K562 (cell line): ENCODE data around the gene GRPR. TPM values are rescaled to one million over a fixed set of nuclear protein-coding genes. Genes with fewer than 3 reads are reported as not detected.

Experiments used
- ATAC-seq: fragments of 200-7000 bp; cut with Tn5 transposase; 3 replicates; pipeline ENCODE4 v1.9.1; 2020; ENCODE audit warnings: moderate library complexity
- BruUV-seq: library from RNA; stranded (reverse); fragments of 400-500 nt; replicated peaks from 2 replicates; lab custom pipeline; 2021; lab: Mats Ljungman, UMichigan
- CTCF ChIA-PET: fragments of 300-600 bp; formaldehyde crosslinking; extraction: SDS; loops from one replicate; lab custom pipeline; 2021; ENCODE audit warnings: low intra/inter-chr PET ratio; lab: Yijun Ruan, JAX
- POLR2A ChIA-PET: fragments of 300-600, 350-650 bp; sonication (Branson Sonifier 250); formaldehyde crosslinking; extraction: SDS; loops from one replicate; lab custom pipeline; 2021; ENCODE audit warnings: antibody characterized with exemption, inconsistent platforms; lab: Yijun Ruan, JAX
- DNase-seq, 4 experiments: peaks; one replicate each; pipeline versions ENCODE4 v3.0.0 to v3.0.0-alpha.2; 2011 to 2018; ENCODE audit warnings: low spot score in 3 of 4, mixed read lengths in 3 of 4; ENCODE audit errors: extremely low read depth in 1 of 4
- FAIRE-seq: peaks from 2 replicates; lab custom pipeline; 2011; peaks lifted over from hg19 to GRCh38; lab: Jason Lieb, UNC
- H2AFZ ChIP-seq: 2 replicates; pipeline ENCODE4 v1.6.0; 2011; ENCODE audit warnings: low read depth, low read length, control low read depth, inconsistent platforms
- H3K27ac ChIP-seq: fragments of 200-600 bp; 3 replicates; pipeline ENCODE4 v1.8.0; 2011; ENCODE audit warnings: low read depth, mild to moderate bottlenecking, control low read depth, inconsistent platforms, low read length, moderate library complexity, mixed read lengths; ENCODE audit errors: extremely low read depth
- H3K27me3 ChIP-seq, 2 experiments: fragments of 300-600 bp in 1 of 2; 2 replicates in 1 of 2; 3 replicates in 1 of 2; pipeline versions ENCODE4 v1.6.0 to v1.8.0; 2011; ENCODE audit warnings: inconsistent platforms in 2 of 2, low read length in 2 of 2, mild to moderate bottlenecking in 1 of 2, mixed read lengths in 1 of 2, moderate library complexity in 1 of 2; ENCODE audit not compliant: control insufficient read depth in 2 of 2, insufficient read depth in 2 of 2
- H3K36me3 ChIP-seq: fragments of 300-600 bp; 3 replicates; pipeline ENCODE4 v1.8.0; 2011; ENCODE audit warnings: mild to moderate bottlenecking, low read length, inconsistent platforms; ENCODE audit not compliant: control insufficient read depth, insufficient read depth
- H3K4me1 ChIP-seq, 2 experiments: fragments of 200-600 bp in 1 of 2; replicated peaks in 1 of 2; 2 replicates in 1 of 2; 3 replicates in 1 of 2; pipeline versions ENCODE4 v1.5.1 to v1.8.0; 2011; ENCODE audit warnings: inconsistent platforms in 2 of 2, low read length in 2 of 2, mild to moderate bottlenecking in 1 of 2, mixed read lengths in 1 of 2, moderate library complexity in 1 of 2; ENCODE audit not compliant: control insufficient read depth in 2 of 2, insufficient read depth in 2 of 2
- H3K4me2 ChIP-seq: 2 replicates; pipeline ENCODE4 v1.6.1; 2011; ENCODE audit warnings: low read length, control low read depth, inconsistent platforms, mixed read lengths; ENCODE audit not compliant: insufficient read depth
- H3K4me3 ChIP-seq: fragments of 200-600 bp; sonication (generic), shearing (Covaris generic); 2 replicates; pipeline ENCODE4 v1.5.1; 2016; ENCODE audit warnings: control low read depth, inconsistent platforms
- H3K79me2 ChIP-seq: fragments of 200-600 bp; 3 replicates; pipeline ENCODE4 v1.8.0; 2011; ENCODE audit warnings: low read length, inconsistent platforms; ENCODE audit not compliant: control insufficient read depth, insufficient read depth
- H3K9ac ChIP-seq, 2 experiments: 2 replicates each; pipeline versions ENCODE4 v1.6.0 to v1.6.1; 2011; ENCODE audit warnings: low read depth in 2 of 2, low read length in 2 of 2, control low read depth in 1 of 2, inconsistent platforms in 1 of 2, mild to moderate bottlenecking in 1 of 2, mixed read lengths in 1 of 2; ENCODE audit not compliant: insufficient read depth in 1 of 2
- H3K9me1 ChIP-seq: one replicate; pipeline ENCODE4 v1.6.0; 2011; ENCODE audit warnings: inconsistent platforms, mild to moderate bottlenecking, low read length, moderate library complexity; ENCODE audit not compliant: control insufficient read depth, insufficient read depth
- H3K9me3 ChIP-seq: replicated peaks from 2 replicates; pipeline ENCODE4 v1.5.1; 2011; ENCODE audit warnings: low read depth, low read length, inconsistent platforms; ENCODE audit not compliant: control insufficient read depth, insufficient read depth
- H4K20me1 ChIP-seq: replicated peaks from 2 replicates; pipeline ENCODE4 v1.6.1; 2011; ENCODE audit warnings: low read length, inconsistent platforms, mixed read lengths; ENCODE audit not compliant: control insufficient read depth, insufficient read depth
- BDP1 ChIP-seq: IDR thresholded peaks from 3 replicates; pipeline ENCODE4 v1.6.1; 2011; ENCODE audit not compliant: insufficient read length, insufficient read depth
- GTF2B ChIP-seq: IDR thresholded peaks from 2 replicates; pipeline ENCODE4 v1.6.1; 2011; ENCODE audit not compliant: insufficient read length; ENCODE audit errors: extremely low read depth
- HNRNPH1 ChIP-seq: fragments of 200-400 bp; formaldehyde crosslinking; optimal IDR thresholded peaks from 2 replicates; pipeline ENCODE3; 2017; ENCODE audit warnings: low read depth, mild to moderate bottlenecking, low read length, moderate library complexity
- KAT7 ChIP-seq: sonication (generic); formaldehyde crosslinking; IDR thresholded peaks from 2 replicates; pipeline ENCODE4 v1.8.0; 2022; ENCODE audit warnings: missing genetic modification reagents, mild to moderate bottlenecking, borderline replicate concordance
- PRPF4 ChIP-seq: fragments of 200-400 bp; formaldehyde crosslinking; IDR thresholded peaks from one replicate; pipeline ENCODE4 v1.6.1; 2017; ENCODE audit warnings: low read length, low read depth, mild to moderate bottlenecking; ENCODE audit not compliant: insufficient read depth, poor library complexity, severe bottlenecking
- STAT5B ChIP-seq: fragments of 250-450 bp; sonication (Bioruptor Pico); IDR thresholded peaks from 2 replicates; pipeline ENCODE4 v1.8.0; 2021; ENCODE audit warnings: mild to moderate bottlenecking, inconsistent platforms
- TCFL5 ChIP-seq: fragments of 250-450 bp; sonication (Bioruptor Pico); conservative IDR thresholded peaks from 2 replicates; pipeline ENCODE4 v1.6.1; 2021; ENCODE audit warnings: mild to moderate bottlenecking, moderate library complexity, matching md5 sums
- WGBS: fragments of 100-300 bp; shearing (Covaris generic); methylation state at CpG from one replicate; pipeline ENCODE4 v1.1.6; 2016; ENCODE audit warnings: low coverage, mixed read lengths; ENCODE audit not compliant: insufficient coverage; ENCODE audit errors: missing lambda C conversion rate; 5-methylcytosine and 5-hydroxymethylcytosine counted together
- in situ Hi-C: fragments of 300-500 bp; cut with MboI; formaldehyde crosslinking; loops from 4 replicates; pipeline ENCODE4 v1.15.0; 2018; ENCODE audit warnings: inconsistent platforms, mixed read lengths
- intact Hi-C: fragments of 100-400 bp; cut with micrococcal nuclease; formaldehyde crosslinking; loops from 2 replicates; pipeline ENCODE4 v1.14.2; 2022
- polyA plus RNA-seq, 8 experiments: library from polyadenylated mRNA; depleted of rRNA in 4 of 8; stranded (reverse) in 5 of 8; unstranded in 3 of 8; fragments of >200 nt; fragmentation: Nextera tagmentation in 2 of 8; fragmentation: Illumina TruSeq in 1 of 8; extraction: Ambion mirVana in 2 of 8; extraction: Trizol in 1 of 8; gene quantifications; 2 replicates each; pipeline versions ENCODE4 v1.2.1 to v1.2.3, GENCODE V29; 2011 to 2014; ENCODE audit warnings: inconsistent platforms in 1 of 8, missing spikeins in 1 of 8
- total RNA-seq, 7 experiments: library from RNA; depleted of rRNA in 6 of 7; stranded (reverse); fragments of >200 nt in 6 of 7; fragmentation: Illumina TruSeq in 2 of 7; extraction: Trizol in 2 of 7; gene quantifications; 2 replicates each; pipeline versions ENCODE4 v1.2.1 to v1.2.3, GENCODE V29; 2011 to 2021; ENCODE audit warnings: low replicate concordance in 1 of 7

GRPR gene
- total and polyA plus RNA-seq, 9 of the 15 experiments (the other 6 are each of a cell fraction or from before 2014, with no cell fraction given) = 0.06 to 0.11 TPM; not detected in 7

GRCh38 chrX:16172391-16172790 lies 49.0 kb downstream of the GRPR start:
- no peaks in the 10 kb centered on the region for H3K9me1 ChIP-seq
- no peak overlapping the region for H3K4me3 ChIP-seq
- intact Hi-C loops = no loop called here
- no peak overlapping the region for H2AFZ ChIP-seq
- TF ChIP-seq BDP1 (no peak), KAT7 (CRISPR knock-in tag) (no peak), GTF2B (no peak), TCFL5 (CRISPR knock-in tag) (no peak)
- no peak overlapping the region for H3K4me2 ChIP-seq
- no peaks in the 10 kb centered on the region for H3K79me2 ChIP-seq
- no peak overlapping the region for H3K9ac ChIP-seq
- 81% methylated on average over 3 of the region's 3 CpGs for WGBS
- in situ Hi-C loops = no loop called here
- ChIA-PET CTCF (no interaction called here), POLR2A (no interaction called here)
- no peaks in the 10 kb centered on the region for H3K27me3 ChIP-seq
- FAIRE-seq (no peak), DNase-seq (no peak), ATAC-seq (no peak)
- no peaks in the 10 kb centered on the region for H3K36me3 ChIP-seq
- H3K4me1 ChIP-seq = no peaks in the 10 kb centered on the region
- BruUV-seq = no TSS peak
- no peak overlapping the region for H3K27ac ChIP-seq
- no peaks in the 10 kb centered on the region for H3K9me3 ChIP-seq
- H4K20me1 ChIP-seq = no peaks in the 10 kb centered on the region

GRCh38 chrX:16175329-16176061 lies 52.1 kb downstream of the GRPR start:
- H2AFZ ChIP-seq = no peak overlapping the region
- no peaks in the 10 kb centered on the region for H3K27me3 ChIP-seq
- H3K36me3 ChIP-seq = no peaks in the 10 kb centered on the region
- H3K4me2 ChIP-seq = no peak overlapping the region
- H3K79me2 ChIP-seq = no peaks in the 10 kb centered on the region
- H3K9me3 ChIP-seq = no peaks in the 10 kb centered on the region
- H4K20me1 ChIP-seq = no peaks in the 10 kb centered on the region
- TF ChIP-seq STAT5B (CRISPR knock-in tag) (no peak), PRPF4 (no peak), HNRNPH1 (no peak)
- WGBS = 3% methylated on average over 3 of the region's 3 CpGs
- H3K4me1 ChIP-seq = no peaks in the 10 kb centered on the region
- in situ Hi-C loops (no loop called here), intact Hi-C loops (no loop called here)
- no peak overlapping the region for H3K9ac ChIP-seq
- ATAC-seq (no peak), FAIRE-seq (no peak), DNase-seq (no peak)
- ChIA-PET POLR2A (no interaction called here), CTCF (no interaction called here)
- no peaks in the 10 kb centered on the region for H3K9me1 ChIP-seq
- no TSS peak for BruUV-seq
- no peak overlapping the region for H3K4me3 ChIP-seq
- no peak overlapping the region for H3K27ac ChIP-seq
